AG10803 (cell line): ENCODE measurements around the gene APBB2.

Experiments used
- DNase-seq: peaks from one replicate; pipeline ENCODE4 v3.0.0; 2010; ENCODE audit warnings: low read depth
- H3K4me3 ChIP-seq: 2 replicates; pipeline ENCODE4 v1.5.1; 2011; ENCODE audit warnings: mild to moderate bottlenecking, low read length, control low read depth
- TF ChIP-seq, protein P1 (sequence below): conservative IDR thresholded peaks from 2 replicates; pipeline ENCODE4 v1.5.1; 2011; ENCODE audit warnings: mild to moderate bottlenecking, low read length, control low read depth, inconsistent platforms

The APBB2 gene

DNA sequence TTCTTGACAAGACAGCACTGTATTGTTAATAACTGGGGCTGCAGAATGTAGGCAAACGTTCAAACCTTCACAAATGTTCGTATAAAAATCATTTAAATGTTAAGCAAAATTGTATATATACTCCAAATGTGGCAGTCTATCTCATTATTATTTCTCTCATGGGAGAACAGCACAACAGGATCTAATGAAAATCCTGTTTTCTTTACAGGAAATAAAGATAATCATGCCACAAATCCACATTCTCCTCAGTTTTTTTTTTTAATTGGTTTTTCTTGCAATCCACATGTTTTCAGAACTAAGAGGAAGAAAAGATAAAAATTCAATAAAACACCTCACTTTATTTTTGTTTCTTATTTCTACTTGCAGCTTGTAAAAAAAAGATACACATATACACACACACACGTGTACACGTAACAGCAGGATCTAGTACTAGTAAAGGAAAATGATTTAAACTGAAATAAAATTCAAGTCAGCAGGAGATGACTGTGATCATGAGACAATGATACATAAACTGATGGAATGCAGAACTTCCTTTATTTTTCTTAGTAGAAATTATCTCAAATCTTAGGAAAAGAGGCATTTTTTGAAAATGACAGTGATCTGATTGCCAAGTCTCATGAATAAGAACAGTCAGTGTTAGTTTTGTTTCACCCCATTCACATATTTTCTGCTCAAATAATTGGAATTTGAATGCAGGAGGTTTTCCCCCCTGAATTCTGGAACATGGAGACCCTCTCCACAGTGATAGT lies 11.3 kb downstream of the APBB2 start:
- DNase-seq: peak; percentile 31
- TF ChIP-seq, protein P1, sequence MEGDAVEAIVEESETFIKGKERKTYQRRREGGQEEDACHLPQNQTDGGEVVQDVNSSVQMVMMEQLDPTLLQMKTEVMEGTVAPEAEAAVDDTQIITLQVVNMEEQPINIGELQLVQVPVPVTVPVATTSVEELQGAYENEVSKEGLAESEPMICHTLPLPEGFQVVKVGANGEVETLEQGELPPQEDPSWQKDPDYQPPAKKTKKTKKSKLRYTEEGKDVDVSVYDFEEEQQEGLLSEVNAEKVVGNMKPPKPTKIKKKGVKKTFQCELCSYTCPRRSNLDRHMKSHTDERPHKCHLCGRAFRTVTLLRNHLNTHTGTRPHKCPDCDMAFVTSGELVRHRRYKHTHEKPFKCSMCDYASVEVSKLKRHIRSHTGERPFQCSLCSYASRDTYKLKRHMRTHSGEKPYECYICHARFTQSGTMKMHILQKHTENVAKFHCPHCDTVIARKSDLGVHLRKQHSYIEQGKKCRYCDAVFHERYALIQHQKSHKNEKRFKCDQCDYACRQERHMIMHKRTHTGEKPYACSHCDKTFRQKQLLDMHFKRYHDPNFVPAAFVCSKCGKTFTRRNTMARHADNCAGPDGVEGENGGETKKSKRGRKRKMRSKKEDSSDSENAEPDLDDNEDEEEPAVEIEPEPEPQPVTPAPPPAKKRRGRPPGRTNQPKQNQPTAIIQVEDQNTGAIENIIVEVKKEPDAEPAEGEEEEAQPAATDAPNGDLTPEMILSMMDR: no peak
- H3K4me3 ChIP-seq: no peak overlapping the region

DNA sequence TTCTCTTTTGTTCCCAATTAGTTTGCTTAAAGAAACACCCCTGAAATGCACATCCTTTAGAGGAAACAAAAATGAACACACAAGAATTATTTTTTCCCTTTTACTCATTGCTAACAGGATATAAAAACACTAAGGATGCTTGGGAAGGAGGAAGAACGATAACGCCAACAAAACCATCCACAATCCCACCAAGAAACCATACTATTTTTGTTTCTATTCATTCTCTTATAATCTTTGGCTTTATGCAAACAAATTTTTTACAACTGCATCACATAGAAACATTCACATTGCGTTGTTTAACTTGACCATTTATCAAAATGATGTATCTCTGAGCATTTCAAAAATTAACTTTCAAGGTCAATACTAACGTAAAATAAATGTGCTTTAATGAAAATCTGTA lies 12.0 kb downstream of the APBB2 start:
- DNase-seq: no peak

GRCh38 chr4:41200486-41201017 lies 13.8 kb downstream of the APBB2 start:
- TF ChIP-seq, protein P1: no peak
- DNase-seq: no peak
- no peak overlapping the region for H3K4me3 ChIP-seq

More for the DNA sequence above, 12.0 kb downstream of the APBB2 start:
- no peak overlapping the region for H3K4me3 ChIP-seq
- TF ChIP-seq, protein P1: no peak

DNA sequence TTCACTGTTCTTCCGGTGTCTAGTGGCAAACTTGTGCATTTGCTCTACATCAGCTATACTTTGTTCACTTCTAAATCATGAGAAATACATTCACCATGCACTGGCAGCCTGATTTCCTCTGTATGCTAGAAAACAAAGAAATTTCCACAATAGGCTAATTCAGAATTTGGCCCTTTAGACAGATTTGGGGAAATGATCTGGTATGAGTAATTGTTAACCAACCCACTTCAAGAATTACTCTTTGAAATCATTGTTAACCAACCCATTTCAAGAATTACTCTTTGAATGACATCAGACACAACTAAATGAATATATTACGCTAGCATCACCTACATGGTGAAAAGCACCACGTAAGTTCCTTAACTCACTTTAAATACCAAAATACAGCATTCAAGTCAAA lies 14.6 kb downstream of the APBB2 start:
- no peak for DNase-seq
- H3K4me3 ChIP-seq: no peak overlapping the region
- TF ChIP-seq, protein P1: no peak

GRCh38 chr4:41197996-41198395 lies 16.3 kb downstream of the APBB2 start:
- no peak overlapping the region for H3K4me3 ChIP-seq
- DNase-seq: no peak
- TF ChIP-seq, protein P1: no peak

DNA sequence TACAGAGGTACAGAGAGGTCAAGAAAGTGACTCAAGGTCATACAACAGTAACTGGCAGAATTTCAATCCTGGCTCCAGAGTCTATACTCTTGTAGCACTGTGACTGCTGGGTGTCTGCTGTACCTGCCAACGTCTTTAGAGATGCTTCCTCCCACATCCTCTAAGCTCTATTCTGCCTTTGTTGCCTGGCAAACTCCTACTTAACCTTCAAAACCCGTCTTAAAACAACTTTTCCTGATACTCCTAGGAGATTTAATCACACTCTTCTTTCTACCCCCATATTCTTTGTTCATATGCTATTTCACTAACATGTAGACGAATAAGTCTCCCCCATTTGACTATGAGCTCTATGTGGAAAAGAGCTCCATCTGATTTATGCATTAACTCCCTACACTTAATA lies 16.8 kb downstream of the APBB2 start:
- no peak overlapping the region for H3K4me3 ChIP-seq
- TF ChIP-seq, protein P1: no peak
- DNase-seq: no peak
